Panc1 (cell line): ENCODE data around the gene FARP2. TPM values are rescaled to one million over a fixed set of nuclear protein-coding genes. Genes with fewer than 3 reads are reported as not detected.
"Not testable (repeated sequence)": the region's sequence is repeated elsewhere in the genome, so short reads cannot be mapped to it uniquely, and the experiment has no call there.

Experiments used
- ATAC-seq: fragments of 200-7000 bp; cut with Tn5 transposase; 2 replicates; pipeline ENCODE4 v1.9.1; 2020; ENCODE audit warnings: mild to moderate bottlenecking, moderate library complexity
- BruUV-seq: library from RNA; stranded (reverse); fragments of 400-500 nt; replicated peaks from 2 replicates; lab custom pipeline; 2021; lab: Mats Ljungman, UMichigan
- CTCF ChIA-PET: fragments of 300-600 bp; sonication (Branson Sonifier 250); formaldehyde crosslinking; loops from one replicate; lab custom pipeline; 2022; ENCODE audit warnings: antibody characterized with exemption; lab: Charles Lee
- POLR2A ChIA-PET: fragments of 300-600 bp; sonication (Branson Sonifier 250); formaldehyde crosslinking; loops from one replicate; lab custom pipeline; 2022; ENCODE audit warnings: antibody characterized with exemption; lab: Charles Lee
- DNase-seq: peaks from one replicate; pipeline ENCODE4 v3.0.0-alpha.2; 2010; ENCODE audit warnings: low read depth, low spot score
- H3K27ac ChIP-seq: 2 replicates; pipeline ENCODE4 v1.5.1; 2011; ENCODE audit warnings: mild to moderate bottlenecking, low read length, inconsistent platforms
- H3K27me3 ChIP-seq: fragments of 200-500 bp; sonication (Bioruptor generic); 2 replicates; pipeline ENCODE4 v1.6.0; 2014; ENCODE audit warnings: low read length, inconsistent platforms; ENCODE audit not compliant: control insufficient read depth, insufficient read depth
- H3K36me3 ChIP-seq: fragments of 200-500 bp; sonication (Bioruptor generic); 2 replicates; pipeline ENCODE4 v1.5.1; 2014; ENCODE audit warnings: inconsistent platforms, mild to moderate bottlenecking, low read length, moderate library complexity; ENCODE audit not compliant: control insufficient read depth, insufficient read depth
- H3K4me1 ChIP-seq: 2 replicates; pipeline ENCODE4 v1.5.1; 2011; ENCODE audit warnings: inconsistent platforms, mild to moderate bottlenecking, low read length, moderate library complexity; ENCODE audit not compliant: control insufficient read depth, insufficient read depth
- H3K4me3 ChIP-seq, 2 experiments: 2 replicates each; pipeline ENCODE4 v1.5.1; 2011 to 2012; ENCODE audit warnings: low read depth in 2 of 2, low read length in 2 of 2, mild to moderate bottlenecking in 2 of 2, inconsistent platforms in 1 of 2, moderate library complexity in 1 of 2
- H3K9me3 ChIP-seq: fragments of 200-500 bp; sonication (Bioruptor generic); 2 replicates; pipeline ENCODE4 v1.5.1; 2014; ENCODE audit warnings: low read depth, mild to moderate bottlenecking, inconsistent platforms, low read length, moderate library complexity; ENCODE audit not compliant: control insufficient read depth, insufficient read depth
- POLR2AphosphoS5 ChIP-seq: IDR thresholded peaks from 2 replicates; pipeline ENCODE4 v1.6.1; 2012; ENCODE audit warnings: mild to moderate bottlenecking, low read depth, low read length, moderate library complexity
- SIN3A ChIP-seq: IDR thresholded peaks from 2 replicates; pipeline ENCODE4 v1.6.1; 2012; ENCODE audit warnings: low read depth, mild to moderate bottlenecking, low read length, moderate library complexity, borderline replicate concordance; ENCODE audit not compliant: insufficient read depth
- TCF7L2 ChIP-seq: IDR thresholded peaks from 2 replicates; pipeline ENCODE4 v1.6.1; 2011; ENCODE audit warnings: mild to moderate bottlenecking, low read depth, low read length, inconsistent platforms
- in situ Hi-C: cut with HindIII; loops from 2 replicates; pipeline ENCODE4 v1.10.0; 2016; ENCODE audit warnings: low sequenced_read_pairs, low pct_unique_long_range_greater_than_20kb
- intact Hi-C: fragments of 100-400 bp; cut with micrococcal nuclease; formaldehyde crosslinking; loops from one replicate; pipeline ENCODE4 v1.10.0; 2022; ENCODE audit not compliant: unreplicated experiment
- total RNA-seq: library from RNA; stranded (reverse); gene quantifications from one replicate; pipeline ENCODE4 v1.2.1, GENCODE V29; 2021; ENCODE audit not compliant: unreplicated experiment
- TF ChIP-seq, protein P1 (sequence below): fragments of 450-650 bp; IDR thresholded peaks from 2 replicates; pipeline ENCODE4 v1.5.1; 2017; ENCODE audit warnings: mild to moderate bottlenecking
- TF ChIP-seq, protein P2 (sequence below), 2 experiments: IDR thresholded peaks; 2 replicates each; pipeline ENCODE4 v1.6.1; 2011 to 2012; ENCODE audit warnings: low read depth in 2 of 2, control low read depth in 1 of 2, low read length in 1 of 2, mild to moderate bottlenecking in 1 of 2, moderate library complexity in 1 of 2; ENCODE audit not compliant: insufficient read depth in 1 of 2

The FARP2 gene
- total RNA-seq, 1 experiment from 2014 or later = 80.3 TPM

DNA sequence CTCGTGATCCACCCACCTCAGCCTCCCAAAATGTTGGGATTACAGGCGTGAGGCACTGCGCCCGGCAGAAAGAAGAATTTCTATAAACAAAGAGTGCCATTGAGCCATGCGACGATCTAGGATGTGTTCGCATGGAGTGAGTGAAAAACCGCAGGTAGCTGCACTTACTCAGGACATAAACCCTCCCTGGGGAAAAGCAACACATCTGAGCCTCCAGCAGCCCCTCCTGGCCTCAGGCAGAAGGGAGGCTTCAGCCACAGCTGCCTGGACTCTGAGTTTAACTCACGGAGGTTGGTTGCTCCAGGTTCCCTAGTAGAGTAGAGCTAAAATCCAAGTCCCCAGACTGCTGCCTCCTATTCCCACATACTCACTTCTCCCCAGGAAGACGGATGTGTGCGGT is 163.6 kb downstream of the FARP2 start:
- ATAC-seq (no peak), DNase-seq (no peak)
- no peaks in the 10 kb centered on the region for H3K9me3 ChIP-seq
- no peak overlapping the region for H3K27ac ChIP-seq
- no peaks in the 10 kb centered on the region for H3K36me3 ChIP-seq
- ChIA-PET POLR2A (interaction anchor here (0.6 kb wide), 1 partner anchor 75 kb away, joined by 5 read pairs; no protein-coding TSS in a partner anchor), CTCF (no interaction called here)
- no peaks in the 10 kb centered on the region for H3K4me1 ChIP-seq
- H3K4me3 ChIP-seq = no peak overlapping the region
- no peaks in the 10 kb centered on the region for H3K27me3 ChIP-seq
- BruUV-seq = no TSS peak
- no peak for TF ChIP-seq SIN3A
- no peak for TF ChIP-seq TCF7L2
- TF ChIP-seq POLR2AphosphoS5 = no peak
- TF ChIP-seq, protein P1, sequence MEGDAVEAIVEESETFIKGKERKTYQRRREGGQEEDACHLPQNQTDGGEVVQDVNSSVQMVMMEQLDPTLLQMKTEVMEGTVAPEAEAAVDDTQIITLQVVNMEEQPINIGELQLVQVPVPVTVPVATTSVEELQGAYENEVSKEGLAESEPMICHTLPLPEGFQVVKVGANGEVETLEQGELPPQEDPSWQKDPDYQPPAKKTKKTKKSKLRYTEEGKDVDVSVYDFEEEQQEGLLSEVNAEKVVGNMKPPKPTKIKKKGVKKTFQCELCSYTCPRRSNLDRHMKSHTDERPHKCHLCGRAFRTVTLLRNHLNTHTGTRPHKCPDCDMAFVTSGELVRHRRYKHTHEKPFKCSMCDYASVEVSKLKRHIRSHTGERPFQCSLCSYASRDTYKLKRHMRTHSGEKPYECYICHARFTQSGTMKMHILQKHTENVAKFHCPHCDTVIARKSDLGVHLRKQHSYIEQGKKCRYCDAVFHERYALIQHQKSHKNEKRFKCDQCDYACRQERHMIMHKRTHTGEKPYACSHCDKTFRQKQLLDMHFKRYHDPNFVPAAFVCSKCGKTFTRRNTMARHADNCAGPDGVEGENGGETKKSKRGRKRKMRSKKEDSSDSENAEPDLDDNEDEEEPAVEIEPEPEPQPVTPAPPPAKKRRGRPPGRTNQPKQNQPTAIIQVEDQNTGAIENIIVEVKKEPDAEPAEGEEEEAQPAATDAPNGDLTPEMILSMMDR = no peak
- TF ChIP-seq, protein P2, sequence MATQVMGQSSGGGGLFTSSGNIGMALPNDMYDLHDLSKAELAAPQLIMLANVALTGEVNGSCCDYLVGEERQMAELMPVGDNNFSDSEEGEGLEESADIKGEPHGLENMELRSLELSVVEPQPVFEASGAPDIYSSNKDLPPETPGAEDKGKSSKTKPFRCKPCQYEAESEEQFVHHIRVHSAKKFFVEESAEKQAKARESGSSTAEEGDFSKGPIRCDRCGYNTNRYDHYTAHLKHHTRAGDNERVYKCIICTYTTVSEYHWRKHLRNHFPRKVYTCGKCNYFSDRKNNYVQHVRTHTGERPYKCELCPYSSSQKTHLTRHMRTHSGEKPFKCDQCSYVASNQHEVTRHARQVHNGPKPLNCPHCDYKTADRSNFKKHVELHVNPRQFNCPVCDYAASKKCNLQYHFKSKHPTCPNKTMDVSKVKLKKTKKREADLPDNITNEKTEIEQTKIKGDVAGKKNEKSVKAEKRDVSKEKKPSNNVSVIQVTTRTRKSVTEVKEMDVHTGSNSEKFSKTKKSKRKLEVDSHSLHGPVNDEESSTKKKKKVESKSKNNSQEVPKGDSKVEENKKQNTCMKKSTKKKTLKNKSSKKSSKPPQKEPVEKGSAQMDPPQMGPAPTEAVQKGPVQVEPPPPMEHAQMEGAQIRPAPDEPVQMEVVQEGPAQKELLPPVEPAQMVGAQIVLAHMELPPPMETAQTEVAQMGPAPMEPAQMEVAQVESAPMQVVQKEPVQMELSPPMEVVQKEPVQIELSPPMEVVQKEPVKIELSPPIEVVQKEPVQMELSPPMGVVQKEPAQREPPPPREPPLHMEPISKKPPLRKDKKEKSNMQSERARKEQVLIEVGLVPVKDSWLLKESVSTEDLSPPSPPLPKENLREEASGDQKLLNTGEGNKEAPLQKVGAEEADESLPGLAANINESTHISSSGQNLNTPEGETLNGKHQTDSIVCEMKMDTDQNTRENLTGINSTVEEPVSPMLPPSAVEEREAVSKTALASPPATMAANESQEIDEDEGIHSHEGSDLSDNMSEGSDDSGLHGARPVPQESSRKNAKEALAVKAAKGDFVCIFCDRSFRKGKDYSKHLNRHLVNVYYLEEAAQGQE (IDR thresholded peaks at IDR 0.05; ENCODE audit: insufficient read depth in 1 of 2, low read depth in 2 of 2, low read length in 1 of 2) = no peak
- in situ Hi-C loops = no loop called here
- intact Hi-C loops = no loop called here

DNA sequence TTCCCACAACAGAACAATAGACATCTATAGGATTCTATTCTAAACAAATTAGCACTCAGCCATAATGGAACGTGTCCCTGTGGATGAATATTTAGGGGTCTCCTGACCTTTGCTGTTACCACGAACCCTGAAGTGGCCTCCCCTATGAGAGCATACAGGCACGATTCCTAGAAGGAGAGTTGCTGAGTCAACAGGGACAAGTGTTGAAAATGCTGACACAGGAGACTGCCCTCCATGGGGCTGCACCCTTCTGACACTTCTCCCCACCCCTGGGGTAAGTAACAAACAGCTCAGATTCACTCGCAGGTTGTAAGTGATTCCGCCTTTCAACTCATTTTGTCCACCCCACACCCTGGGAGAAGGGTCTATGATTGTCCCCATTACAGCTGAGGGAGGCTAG is 166.4 kb downstream of the FARP2 start:
- ATAC-seq = no peak
- ChIA-PET CTCF (no interaction called here), POLR2A (no interaction called here)

DNA sequence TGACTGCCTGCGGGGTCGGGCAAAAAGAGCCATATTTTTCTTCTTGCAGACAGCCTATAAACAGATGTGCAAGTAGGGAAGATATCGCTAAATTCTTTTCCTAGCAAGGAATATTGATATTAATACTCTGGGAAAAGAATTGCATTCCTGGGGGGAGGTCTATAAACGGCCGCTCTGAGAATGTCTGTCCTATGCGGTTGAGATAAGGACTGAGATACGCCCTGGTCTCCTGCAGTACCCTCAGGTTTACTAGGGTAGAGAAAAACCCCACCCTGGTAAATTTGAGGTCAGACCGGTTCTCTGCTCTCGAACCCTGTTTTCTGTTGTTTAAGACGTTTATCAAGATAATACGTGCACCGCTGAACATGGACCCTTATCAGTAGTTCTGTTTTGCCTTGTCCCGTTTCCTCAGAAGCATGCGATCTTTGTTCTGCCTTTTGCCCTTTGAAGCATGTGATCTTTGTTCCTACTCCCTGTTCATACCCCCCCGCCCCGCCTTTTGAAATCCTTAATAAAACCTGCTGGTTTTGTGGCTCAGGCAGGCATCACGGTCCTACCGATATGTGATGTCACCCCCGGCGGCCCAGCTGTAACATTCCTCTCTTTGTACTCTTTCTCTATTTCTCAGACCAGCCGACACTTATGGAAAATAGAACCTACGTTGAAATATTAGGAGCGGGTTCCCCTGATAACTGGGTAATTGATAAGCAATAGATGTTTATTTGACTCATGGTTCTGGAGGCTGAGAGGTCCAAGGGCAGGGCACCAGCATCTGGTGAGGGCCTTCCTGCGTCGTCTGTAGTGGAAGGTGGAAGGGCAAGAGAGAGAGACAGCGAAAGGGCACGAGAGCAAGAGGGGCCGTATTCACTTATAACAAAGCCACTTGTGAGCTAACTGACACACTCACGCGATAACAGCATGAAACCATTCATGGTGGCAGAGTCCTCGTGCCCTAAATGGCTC is 170.0 kb downstream of the FARP2 start:
- ATAC-seq, in situ Hi-C loops, intact Hi-C loops, H3K36me3 ChIP-seq, DNase-seq, BruUV-seq, H3K4me1 ChIP-seq, H3K9me3 ChIP-seq, H3K27me3 ChIP-seq, CTCF ChIA-PET, POLR2A ChIA-PET, H3K4me3 ChIP-seq, H3K27ac ChIP-seq: not testable (repeated sequence)

More for the DNA sequence above, 166.4 kb downstream of the FARP2 start:
- Histone ChIP-seq H3K27me3 (no peaks in the 10 kb centered on the region), H3K4me1 (no peaks in the 10 kb centered on the region), H3K9me3 (no peaks in the 10 kb centered on the region), H3K36me3 (no peaks in the 10 kb centered on the region), H3K4me3 (no peak overlapping the region), H3K27ac (no peak overlapping the region)
- in situ Hi-C loops = no loop called here
- DNase-seq = no peak
- BruUV-seq = no TSS peak
- intact Hi-C loops = no loop called here
- TF ChIP-seq, protein P2 (IDR thresholded peaks at IDR 0.05; ENCODE audit: insufficient read depth in 1 of 2, low read depth in 2 of 2, low read length in 1 of 2) = no peak
